ENCODE data around the gene CARMIL1.
"Not testable (repeated sequence)": the region's sequence is repeated elsewhere in the genome, so short reads cannot be mapped to it uniquely, and the experiment has no call there.

Gene CARMIL1

DNA sequence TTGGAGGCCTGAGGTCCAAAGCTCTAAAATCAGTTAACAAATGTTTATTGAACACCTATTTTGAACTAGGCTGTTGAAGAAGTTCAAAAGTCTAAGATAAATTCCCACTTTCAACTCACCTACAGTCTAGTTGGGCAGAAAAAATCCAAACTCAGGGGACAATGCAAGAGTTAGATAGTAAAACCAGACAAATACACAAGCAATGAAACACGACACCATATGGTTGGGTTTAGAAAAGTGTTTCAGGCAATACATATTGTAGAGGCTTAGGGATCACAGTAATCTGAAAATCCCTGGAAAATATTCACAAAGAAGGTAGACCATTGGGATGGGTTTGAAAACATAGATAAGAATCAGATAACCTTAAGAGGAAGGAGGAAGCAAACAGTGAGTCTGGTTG, 1.3 kb upstream of the CARMIL1 start:
- no peak for DNase-seq (ENCODE audit: low spot score)

DNA sequence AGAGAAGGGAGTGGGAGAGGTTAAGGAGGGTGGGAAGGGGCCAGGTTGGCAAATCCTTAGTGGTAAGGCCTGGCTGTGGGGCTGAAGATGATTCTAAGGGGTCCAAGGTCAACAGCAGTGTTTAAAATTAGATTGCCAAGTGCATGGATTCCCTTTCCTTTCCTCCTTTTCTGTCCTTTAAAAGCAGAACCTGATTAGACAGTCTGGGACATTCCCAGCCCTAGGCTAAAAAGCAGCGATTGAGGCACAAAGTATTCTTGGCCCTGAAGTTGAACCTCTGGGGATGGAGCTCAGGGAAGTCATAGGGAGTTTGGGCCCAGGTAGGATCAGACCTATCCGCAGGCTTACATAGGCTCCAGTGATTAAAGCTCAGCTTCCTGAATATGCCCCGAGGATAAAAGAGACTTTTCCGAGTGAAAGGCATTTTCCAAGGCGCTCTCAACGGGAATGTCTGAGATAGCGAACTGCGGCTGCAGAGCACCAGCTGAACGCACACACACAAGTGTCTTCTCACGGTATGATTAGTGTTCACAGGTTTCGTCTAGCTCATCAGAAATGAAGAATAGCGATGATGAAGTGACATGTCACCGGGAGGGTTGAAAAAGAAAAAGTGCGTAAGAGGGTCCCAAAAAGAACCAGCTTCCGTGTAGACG, 787 bp upstream of the CARMIL1 start:
- DNase-seq (ENCODE audit: low spot score) = no peak

DNA sequence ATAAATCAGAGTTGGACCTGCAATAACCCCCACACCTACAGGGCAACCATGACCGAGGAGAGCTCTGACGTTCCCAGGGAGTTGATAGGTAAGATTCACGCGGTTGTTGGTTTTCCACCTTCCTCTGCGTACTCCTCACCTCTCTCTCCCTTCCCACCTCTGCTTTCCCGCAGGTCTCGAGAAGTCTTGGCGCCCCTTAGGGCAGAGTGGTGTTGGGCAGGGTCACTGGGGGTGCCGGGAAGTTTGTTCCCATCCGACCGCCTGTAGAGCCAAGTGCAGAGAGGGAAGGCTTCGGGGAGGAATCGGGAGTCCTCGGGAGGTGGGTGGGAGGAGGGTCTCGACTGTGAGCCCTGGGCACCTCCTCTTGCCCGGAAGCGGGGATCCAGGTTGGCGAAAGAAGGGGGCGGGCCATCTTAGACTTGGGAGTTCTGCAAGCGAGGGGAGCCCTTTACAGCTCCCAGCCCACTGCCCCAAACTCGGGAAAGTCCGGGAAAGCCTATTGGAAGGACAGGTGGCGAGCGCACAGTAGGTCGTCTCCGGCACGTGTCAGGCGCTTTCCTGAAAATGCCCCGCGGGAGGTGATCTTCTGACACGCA, 672 bp downstream of the CARMIL1 start:
- no peak for DNase-seq (ENCODE audit: low spot score)

DNA sequence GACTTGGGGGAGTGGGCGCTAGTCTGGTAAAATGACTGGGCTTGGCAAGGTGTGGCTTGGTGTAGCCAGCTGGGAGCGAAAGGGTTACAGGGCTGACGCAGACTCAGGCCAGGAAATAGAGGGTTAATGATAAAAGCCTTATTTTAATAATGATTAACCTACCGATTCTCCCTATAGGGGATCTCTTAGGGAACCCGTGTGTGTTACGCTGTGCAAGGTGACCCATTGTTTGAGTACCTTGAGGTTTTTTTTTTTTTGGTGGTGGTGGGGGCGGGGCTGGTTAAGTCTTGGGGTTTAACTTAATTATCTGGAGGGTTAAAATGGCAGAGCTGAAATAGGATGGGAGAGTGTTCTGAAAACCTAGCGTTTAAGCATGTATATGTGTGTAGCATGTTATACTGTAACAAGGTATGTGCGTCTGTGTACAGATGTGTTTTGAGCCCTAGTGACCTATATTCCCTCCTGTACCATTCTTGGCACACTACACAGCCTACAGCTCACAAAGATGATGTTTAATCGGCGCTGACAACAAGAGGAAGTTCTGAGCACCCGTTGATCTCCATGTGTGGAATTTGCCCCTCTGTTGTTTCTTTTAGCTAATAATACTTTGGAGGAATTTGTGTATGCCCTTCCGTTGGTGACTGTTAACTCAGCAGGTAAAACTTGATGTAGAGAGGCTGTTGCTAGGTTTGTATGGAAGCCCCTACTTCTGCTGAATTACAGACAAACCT, 1.3 kb downstream of the CARMIL1 start:
- no peak for DNase-seq (ENCODE audit: low spot score)

DNA sequence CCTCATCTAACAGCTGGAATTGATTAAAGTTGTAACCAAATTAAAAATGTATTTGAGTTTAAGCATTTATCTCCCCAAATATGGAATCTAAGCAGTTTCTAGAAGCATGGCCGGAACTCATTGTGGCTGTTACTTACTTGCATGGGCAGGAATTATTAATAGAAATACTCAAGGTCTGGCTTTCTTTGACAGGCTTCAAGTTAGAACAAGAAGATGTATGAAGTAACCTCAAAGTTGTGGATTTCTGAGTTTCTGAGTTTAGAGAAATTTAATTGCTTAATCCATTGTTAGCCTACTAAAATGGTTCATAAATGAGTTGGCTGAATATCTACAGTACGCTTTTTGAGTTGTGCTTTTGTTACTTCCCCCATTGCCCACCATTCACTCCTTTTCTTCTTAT, 7.7 kb downstream of the CARMIL1 start:
- DNase-seq (ENCODE audit: low spot score) = no peak

DNA sequence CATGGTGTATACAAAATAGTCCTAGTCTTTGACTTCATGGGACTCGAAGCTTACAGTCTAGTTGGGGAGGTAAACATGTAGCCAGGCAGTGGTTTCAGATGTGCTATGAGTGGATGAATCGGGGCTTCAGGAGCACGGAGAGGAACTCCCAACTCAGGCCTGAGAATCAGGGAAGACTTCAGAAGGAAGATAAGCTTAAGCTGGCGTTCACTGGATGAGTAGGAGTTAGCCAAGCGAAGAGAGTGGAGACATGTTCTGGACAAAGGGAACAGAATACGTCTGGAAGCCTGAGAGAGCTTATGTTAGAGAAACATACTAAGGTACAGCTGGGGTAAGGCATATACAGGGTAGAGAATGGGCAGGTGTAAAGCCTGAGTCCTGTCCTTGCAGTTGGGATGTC, 8.8 kb downstream of the CARMIL1 start:
- DNase-seq (ENCODE audit: low spot score) = no peak

DNA sequence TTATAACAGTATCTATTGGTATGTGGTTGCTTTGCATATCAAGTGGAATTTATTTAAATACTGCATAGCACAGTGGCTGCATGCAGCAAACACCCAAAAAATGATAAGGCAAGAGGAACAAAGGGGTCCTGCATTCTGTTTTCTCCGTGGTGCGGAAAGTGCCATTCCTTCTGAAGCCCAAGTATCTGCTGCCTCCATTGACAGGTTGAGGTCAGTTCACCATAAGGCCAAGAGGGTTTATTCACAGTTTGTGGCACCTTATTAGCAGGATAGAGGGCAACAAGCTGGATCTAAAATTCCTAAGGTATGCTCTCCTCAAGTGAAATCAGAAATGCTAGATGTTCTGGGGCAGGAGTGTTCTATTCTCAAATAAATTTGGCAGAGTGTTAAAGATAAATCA, 9.3 kb downstream of the CARMIL1 start:
- no peak for DNase-seq (ENCODE audit: low spot score)

DNA sequence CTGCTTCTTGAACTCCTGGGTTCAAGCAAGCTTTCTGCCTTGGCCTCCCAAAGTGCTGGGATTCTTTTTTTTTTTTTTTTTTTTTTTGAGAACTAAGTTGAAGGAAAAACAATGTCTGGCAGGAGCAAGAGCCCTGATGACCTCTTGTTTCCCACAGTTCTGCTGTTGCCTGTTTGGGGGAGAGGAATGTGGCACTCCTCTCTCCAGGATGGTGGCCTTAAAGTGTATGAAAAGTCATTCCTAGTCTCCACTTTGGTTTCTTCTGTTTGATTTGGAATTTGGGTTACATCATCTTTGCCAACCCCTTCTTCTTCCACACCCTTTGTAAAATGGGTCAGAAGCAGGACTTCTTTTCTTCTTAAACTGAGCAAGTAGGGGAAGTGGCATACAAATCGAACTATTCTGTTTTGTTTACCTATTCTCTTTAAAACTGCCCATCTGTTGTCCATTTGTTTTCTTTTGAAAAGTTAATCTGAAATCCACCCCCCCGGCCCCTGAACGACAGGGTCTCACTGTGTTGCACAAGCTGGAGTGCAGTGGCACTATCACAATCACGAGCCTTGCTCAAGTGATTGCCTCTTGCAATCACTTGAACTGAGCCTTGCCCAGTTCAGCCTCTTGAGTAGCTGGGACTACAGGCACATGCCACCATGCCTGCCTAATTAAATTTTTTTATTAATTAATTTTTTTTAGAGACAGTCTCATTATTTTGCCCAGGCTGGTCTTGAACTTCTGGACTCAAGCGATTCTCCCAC, 11.3 kb downstream of the CARMIL1 start:
- no peak for DNase-seq (ENCODE audit: low spot score)

DNA sequence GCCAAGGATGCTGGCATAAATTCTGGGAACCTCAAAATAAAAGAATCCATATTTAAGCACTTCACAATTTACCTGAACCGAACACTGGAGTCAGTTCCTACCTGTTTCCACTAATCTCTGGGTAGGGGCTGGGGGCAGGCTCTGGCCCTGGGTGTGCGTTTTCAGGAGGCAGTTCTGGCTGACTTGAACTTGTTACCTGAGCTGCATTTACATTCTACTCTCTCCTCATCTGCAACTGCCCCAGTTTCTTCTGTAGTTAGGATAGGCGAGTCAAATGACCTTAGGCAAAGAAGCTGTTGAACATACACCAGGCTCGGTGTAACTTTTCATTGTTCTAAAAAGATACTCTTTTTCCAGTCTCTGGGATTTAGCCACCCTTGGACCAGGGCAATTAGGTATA, 13.2 kb downstream of the CARMIL1 start:
- no peak for DNase-seq (ENCODE audit: low spot score)

DNA sequence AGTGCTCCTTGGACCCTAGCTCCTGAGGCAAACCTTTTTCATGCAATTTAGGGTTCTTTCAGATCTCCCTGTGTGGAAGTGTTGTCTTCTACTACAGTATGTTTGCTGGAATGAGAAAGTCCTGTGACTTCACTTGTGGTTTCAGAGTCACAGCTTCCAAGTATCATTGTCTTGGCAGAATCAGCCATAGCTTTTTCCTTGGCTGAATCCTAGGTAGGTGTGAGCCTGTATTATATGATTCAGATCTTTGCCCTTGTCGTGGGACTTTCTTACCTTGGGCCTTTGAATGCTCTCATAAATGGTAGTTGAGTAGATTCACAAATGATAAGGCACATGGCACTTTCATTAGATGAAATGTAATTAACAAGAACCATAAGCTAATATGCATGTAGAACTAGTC, 16.5 kb downstream of the CARMIL1 start:
- no peak for DNase-seq (ENCODE audit: low spot score)

DNA sequence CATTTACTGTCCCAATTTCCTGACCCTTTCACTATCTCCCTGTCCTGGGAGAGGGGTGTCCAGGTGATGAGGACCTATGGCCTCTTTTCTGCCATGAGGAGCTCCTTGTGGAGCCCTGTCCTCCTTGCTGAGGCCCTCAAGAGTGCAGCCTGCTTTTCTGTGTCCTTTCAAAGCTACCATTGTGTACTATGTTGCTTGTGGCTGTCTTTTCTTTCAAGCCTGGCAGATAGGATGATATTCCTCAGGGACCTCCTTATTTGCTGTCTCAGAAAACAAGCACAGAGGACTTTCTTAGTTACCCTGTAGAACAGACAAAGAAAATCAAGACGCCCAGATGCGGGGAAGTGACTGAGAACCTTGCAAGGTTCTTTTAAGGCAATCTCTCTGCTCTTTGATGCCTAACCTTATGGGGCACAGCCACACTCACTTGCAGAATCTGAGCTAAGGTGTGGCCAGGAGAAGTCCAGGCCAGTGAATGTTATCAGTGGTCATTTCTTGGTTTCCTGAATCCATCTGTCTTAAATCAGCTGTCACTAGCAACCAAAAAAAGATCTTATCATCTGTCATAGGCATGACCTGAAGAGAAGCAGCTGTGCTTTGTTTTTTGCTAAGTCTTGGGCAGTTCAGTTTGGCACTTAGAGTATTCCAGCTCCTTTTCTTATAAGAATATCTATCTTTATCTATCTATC, 17.2 kb downstream of the CARMIL1 start:
- no peak for DNase-seq (ENCODE audit: low spot score)

DNA sequence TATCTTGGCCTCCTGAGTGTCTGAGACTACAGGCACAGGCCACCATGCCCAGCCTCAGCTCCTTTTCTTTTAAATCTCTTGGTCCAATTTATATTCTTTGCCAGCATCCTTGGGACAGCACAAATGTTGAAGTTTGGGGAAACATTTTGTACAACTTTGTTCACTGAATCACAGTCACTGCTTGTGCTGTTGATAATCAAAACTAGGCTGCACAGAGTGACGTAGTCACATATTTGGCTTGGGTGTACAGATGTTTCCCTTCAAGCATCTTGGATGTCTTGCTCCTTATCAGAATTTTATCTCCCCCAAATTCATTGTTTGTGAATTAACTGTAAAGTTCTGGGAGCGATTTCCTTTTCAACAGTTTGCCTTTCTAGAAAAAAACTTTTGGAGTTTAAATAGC, 17.9 kb downstream of the CARMIL1 start:
- no peak for DNase-seq (ENCODE audit: low spot score)

DNA sequence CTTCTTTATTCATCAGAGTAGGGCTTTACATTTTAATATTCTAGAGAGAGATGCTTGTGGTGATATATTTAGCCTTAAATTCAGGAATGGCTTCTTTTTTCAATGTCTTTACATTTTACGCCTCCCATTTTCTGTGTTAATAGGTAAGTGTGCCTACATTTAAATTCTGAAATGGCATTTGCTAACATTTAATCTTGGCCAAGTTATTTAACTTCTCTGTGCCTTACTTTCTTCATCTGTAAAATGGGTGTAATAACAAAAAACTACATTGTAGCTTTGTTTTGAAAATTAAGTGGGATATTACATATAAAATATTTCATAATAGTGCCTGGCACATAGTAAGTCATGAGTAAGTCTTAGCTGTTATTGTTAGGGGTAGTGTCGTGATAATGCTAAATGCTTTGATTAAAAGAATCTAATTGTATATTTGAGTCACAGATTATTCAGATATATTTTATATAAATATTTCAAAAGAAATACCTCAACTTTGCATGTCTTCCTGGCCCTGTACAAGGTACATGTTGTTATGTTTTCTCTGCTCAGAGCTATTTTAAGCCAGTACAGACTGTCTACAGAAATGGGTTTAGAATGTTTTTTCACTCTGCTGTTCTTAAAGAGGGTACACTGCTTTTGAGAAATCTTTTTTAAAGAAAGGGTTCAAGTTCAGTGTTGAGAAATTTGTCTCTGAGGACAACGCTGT, 18.8 kb downstream of the CARMIL1 start:
- no peak for DNase-seq (ENCODE audit: low spot score)

DNA sequence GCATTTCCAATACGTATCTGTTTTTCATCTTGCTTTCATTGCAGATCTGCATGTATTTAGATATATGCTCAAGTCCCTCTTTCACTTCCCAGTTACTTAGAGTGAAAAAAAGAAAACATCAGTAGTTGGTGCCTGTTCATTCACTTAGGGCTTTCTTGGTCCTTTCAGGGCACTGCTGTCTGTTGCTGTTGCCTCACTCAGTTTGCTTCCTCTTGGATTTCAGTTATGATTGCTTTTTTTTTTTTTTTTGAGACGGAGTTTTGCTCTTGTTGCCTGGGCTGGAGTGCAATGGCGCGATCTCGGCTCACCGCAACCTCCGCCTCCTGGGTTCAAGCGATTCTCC, 19.3 kb downstream of the CARMIL1 start:
- not testable (repeated sequence) for DNase-seq (ENCODE audit: low spot score)

DNA sequence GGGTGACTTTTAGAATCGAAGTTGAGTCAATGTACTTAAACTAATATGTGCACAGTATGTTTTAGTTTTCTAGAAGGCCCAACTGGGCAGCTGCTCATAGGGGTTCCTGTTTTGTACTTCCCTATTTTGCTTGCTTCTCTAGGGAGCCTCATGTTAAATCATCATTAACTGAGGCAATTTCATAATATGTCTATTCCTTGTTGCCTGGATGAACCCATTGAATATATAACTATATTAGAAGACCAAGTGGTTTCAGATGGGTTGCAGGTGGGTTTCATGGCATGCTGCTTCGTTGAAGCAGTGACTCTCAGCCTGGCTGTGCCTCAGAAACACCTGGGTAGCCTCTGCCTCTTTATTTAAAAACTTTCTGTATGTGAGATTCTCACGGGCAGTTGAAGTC, 22.2 kb downstream of the CARMIL1 start:
- no peak for DNase-seq (ENCODE audit: low spot score)

DNA sequence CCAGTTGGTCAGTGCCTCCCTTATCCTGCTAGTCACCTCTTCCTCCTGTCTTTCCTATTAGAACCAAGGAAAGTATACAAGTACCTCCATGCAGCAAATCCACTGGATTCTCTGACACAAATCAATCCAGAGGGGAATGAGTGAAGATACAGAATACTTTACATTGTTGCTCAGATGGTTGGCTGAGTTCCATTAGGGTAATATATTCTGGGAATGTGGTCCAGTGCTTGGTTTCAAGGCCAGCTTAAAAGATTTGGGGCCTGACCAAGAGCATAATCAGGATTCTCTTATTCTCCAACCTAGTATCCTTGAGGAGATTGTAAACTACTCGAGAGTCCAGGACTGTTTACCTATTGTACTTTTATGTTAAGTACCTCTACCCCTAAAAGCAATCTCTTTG, 23.0 kb downstream of the CARMIL1 start:
- DNase-seq (ENCODE audit: low spot score) = no peak

DNA sequence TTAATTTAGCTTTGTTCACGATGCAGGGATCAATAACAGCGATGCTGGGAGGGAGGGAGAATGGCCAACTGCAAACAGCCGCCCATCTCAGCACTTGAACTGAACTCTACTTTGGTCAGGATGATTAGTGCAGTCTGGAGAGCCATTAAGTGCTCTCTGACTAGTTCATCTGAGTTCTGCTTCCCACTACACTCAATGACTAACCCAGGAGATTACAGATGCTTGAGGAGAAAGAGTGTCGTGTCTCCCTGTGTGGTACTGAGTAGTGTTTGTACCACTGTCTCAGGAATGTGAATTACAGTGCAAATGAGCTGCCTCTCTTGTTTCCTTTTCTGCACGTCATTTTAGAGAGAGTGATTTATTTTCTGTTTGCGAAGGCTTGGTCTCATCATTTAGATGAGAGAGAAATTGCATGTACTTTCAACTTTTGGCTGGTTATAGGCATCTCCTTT, 23.5 kb downstream of the CARMIL1 start:
- no peak for DNase-seq (ENCODE audit: low spot score)

DNA sequence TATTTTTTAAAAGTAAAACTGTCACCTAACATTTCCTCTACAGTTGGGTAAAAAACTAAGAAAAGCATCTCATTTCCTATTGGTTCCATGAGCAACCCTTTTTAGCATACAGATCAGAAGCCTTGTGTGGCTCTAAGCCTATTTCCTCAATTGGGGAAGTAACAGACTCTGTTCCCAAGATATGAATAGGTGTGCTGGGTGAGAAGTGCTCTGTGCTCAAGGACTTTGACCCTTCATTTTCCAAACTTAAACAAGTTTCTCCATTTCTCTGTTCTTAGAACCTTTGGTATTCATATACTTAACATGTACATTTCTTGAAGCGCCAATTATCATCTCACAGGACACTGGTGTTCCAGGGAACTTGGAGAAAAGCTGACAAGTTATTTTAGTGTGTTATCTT, 24.1 kb downstream of the CARMIL1 start:
- DNase-seq (ENCODE audit: low spot score) = no peak

DNA sequence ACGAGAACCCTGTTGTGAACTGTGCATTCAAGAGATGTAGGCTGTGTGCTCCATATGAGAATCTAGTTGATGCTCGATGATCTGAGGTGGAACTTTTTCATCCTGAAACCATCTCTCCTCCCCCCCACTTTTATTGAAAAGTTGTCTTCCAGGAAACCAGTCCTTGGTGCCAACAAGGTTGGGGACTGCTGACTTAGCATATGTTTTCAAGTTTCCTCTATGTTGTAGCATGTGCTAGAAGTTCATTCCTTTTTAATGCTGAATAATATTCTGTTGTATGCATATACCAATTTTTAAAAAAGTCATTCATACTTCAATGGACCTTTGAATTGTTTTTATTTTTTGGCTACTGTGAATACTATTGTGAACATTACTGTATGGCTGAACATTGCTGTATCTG, 27.2 kb downstream of the CARMIL1 start:
- no peak for DNase-seq (ENCODE audit: low spot score)

DNA sequence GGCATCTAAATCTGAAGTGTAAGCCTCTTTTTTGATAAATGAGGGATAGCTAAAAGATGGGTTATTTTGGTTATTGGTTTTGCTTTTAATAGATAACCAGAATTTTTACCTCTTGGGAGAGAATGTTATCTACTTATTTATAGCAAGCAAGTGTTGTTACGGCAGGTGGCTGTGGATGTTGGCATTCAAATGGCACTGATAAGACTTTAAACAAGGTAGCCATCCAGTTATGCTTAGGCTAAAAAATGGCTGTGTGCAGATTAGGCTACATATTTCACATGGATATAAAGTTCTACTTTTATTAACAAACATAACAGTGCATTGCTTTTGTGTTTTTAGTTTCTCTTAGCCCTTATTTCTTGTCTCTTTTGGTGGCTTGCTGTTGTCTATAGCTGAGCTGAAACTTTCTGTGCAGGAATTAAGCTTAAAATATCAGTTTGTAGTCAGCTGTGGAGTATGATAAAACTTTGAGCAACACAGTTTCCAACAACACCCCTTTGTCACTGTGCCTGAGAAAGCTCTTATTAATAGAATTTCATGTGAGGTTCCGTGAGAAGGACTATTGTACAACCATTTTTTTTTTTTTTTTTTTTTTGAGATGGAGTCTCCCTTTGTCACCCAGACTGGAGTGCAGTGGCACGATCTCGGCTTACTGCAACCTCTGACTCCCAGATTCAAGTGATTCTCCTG, 28.8 kb downstream of the CARMIL1 start:
- no peak for DNase-seq (ENCODE audit: low spot score)

DNA sequence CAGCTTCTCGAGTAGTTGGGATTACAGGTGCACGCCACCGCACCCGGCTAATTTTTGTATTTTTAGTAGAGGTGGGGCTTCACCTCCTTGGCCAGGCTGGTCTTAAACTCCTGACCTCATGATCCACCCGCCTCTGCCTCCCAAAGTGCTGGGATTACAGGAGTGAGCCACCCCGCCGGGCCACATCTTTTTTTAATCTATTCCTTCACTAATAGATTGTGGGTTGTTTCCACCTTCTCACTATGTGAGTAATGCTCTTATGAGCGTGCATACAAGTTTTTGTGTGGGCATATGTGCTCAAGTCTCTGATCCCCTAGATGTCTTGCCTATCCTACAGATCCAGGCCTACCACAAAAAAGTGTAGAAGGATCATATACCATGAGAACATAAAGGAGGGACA, 30.7 kb downstream of the CARMIL1 start:
- DNase-seq (ENCODE audit: low spot score) = no peak

Data from CD4-positive, alpha-beta T cell treated with Interleukin-6 at 100 ng/mL for 8 hours (primary cell).